ENCODE measurements around the gene NHSL2.
A peak's percentile ranks its signal among the peaks of the same experiment; 100 is the strongest.
"Not testable (repeated sequence)": the region's sequence is repeated elsewhere in the genome, so short reads cannot be mapped to it uniquely, and the experiment has no call there.

The NHSL2 gene

DNA sequence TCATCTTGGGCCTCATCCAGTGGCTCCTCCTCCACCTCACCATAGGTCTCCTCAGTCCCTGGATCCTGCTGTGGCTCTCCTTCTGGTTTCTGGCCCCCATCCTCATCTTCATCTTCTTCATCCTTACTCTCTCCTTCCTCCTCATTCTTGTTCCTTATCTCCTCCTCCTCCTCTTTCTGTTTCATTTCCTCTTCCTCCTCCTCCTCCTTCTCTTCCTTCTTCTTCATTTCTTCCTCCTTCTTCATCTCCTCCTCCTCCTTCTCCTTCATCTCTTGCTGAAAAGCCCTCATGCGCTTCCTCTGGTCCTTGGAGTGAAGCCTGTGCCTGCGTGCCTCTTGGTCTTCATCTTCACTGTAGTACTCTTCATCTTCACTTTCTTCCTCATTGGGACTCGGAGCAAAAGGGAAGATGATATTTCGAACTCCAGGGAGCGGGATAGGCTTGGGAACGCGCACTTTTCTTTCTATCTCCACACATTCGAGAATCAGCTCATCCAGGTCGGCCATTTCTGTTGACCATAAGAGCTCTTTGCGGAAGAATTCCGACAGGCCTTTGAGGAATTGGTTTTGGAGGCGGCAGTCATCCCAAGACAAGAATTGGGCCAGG, 219.6 kb downstream of the NHSL2 start:
- no peak for DNase-seq (ENCODE audit: low spot score)

DNA sequence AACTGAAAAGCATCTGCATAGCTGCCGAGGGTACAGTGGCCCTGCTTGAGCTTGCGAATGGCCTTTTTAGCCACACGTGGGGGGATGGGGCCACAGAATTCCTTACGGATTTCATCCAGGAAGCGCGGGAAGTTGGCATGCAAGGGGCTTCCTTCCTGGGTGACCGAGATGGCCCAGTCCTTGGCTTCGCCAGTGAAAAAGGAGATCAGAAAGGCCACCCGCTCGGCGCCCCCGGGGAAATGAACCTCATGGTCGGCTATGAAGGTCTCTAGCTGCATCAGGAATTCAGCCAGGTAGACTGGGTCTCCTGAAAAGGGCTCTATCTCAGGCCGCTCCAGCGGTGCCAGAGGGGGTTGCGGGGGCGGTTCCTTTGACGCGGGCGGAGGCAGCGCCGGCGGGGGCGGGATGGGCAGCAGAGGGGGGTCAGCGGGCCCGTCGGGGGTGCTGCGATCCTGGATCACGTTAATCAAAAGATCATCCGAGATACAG, 220.2 kb downstream of the NHSL2 start:
- DNase-seq (ENCODE audit: low spot score): no peak

DNA sequence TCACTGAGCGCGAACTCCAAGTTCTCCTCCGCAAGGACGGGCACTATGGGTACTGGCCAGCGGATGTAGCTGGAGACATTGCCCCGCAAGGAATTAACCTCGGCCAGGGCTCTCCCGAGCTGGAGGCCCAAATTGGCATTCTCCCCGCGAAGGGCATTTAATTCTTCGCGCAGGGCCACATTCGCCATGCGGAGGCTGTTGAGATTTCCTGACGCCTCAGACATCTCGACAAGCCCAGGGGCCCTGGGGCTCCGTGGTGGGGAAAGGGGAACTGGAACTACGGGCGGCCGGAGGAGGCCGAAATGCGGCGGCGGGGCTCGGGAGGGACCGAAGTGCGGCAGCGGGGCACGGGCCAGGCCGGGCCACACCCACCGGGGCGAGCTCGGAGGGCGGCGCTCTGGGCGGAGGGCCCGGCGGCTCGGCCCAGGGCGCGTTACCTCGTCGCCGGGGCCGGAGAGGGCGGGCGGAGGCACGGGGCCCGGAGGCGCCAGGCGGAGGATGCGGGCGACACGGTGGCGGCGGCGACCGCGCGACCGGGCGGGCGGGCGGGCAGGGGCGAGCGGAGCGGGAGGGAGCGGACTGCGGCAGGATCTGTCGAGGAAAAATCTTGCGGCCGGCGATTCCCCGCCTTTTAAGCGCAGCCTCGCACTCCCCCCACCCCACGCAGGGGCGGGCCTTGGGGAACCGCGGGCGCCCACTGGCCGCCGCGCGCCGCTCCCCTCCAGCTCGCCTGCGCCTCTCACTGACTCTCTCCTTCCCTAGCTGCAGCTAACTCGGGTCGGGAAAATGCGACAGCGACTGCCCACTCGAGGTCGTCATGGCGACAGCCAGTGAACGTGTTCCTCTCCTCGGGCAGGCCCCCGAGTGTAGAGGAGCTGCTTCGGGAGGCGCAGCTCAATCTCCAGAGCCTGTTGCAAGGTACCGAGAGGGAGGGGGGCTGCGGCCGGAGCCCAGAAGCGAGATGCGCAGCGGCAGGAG, 221.0 kb downstream of the NHSL2 start, which contains the start of gene RTL5:
Gene RTL5, minus strand, starts transcription at position 599 of the 978 bp plus-strand sequence.
- DNase-seq (ENCODE audit: low spot score): peak; percentile 85

DNA sequence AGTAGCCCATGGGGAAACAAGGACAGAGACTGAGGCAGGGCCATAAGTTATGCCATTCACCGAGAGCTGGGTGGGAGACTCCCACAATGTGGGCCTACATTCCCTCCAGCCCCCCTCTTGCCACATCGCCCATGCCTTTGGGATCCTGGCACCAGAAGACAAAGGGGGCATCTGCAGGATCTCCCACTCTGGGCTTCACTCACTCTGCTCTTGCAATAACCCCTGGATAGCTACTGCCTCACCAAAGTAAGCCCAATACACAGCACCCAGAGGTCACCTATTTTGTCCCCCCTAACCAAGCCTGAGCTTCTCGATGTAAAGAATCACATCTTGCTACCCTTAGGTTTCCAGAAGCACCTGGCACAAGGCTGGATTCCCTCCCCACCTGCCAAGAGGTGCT, 221.8 kb downstream of the NHSL2 start:
- no peak for DNase-seq (ENCODE audit: low spot score)

DNA sequence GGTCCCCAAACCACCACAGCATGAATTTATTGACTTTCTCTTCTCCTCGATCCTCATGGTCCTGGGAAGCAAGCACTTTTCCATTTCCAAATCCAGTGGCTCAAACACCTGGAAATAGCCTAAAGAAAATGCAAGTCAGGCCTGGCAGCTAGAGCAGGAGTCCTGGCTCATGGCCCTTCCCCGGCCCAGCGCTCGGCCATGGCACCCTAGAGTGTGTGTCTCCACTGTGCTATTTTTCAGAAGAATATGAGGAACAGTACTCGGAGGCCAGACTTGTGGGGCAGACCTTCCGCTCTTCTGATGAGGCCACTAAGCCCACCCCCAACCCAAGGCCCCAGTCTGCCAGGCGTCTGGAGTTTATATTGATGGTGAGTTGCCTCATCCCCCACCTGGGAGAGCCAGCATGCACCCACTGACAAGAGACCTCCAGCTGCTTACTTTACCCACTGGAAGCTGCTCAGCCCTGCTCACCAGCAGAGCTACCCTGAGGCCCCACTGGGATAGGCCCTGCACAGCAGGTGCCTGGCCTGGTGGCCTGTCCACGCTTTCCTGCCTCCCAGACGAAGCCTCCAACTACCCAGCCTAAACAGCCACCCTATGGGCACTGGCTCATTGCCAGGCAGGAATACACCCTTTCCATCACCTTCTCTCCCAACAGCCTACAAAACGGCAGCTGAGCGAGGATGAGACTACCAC, 223.4 kb downstream of the NHSL2 start:
- no peak for DNase-seq (ENCODE audit: low spot score)

DNA sequence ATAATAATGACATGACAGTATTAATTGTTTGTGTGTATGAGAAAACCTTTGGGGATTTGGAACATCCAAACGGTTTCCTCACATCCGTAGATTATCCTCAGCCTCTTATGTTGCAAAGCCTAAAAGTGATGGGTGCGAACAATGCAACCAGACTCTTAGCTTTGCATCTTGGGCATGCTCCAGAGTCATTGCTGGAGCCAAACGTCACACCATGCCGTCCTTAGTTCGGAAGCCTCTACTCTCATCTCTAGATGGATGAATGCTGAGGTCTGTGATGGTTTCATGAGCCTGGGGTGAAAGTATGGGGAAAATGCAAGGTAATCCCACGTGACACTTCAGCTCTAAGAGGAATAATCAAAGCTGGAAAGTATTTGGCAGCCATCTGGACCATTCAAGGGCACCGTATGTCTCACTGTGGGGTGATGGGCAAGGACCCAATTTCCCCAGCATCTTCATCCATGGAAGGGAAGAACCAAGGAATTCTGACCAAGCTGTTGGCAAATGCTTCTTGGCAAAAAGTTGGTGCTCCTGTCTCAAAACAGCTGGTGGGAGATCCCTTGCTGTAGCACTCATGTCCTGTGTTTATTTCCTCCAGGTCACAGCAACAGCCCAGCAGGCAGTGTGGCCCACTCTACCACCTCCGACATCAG, 227.3 kb downstream of the NHSL2 start:
- no peak for DNase-seq (ENCODE audit: low spot score)

DNA sequence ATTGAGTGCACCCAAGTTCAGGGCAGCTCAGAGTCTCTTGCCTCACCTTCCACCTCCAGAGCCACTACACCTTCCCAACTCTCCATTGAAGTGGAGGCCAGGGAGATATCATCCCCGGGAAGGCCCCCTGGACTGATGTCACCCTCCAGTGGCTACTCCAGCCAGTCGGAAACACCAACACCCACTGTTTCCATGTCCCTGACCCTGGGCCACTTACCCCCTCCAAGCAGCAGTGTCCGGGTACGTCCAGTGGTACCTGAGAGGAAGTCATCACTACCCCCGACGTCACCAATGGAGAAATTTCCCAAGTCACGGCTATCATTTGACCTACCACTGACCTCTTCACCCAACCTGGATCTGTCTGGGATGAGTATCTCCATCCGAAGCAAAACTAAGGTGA, 228.9 kb downstream of the NHSL2 start:
- DNase-seq (ENCODE audit: low spot score): no peak

DNA sequence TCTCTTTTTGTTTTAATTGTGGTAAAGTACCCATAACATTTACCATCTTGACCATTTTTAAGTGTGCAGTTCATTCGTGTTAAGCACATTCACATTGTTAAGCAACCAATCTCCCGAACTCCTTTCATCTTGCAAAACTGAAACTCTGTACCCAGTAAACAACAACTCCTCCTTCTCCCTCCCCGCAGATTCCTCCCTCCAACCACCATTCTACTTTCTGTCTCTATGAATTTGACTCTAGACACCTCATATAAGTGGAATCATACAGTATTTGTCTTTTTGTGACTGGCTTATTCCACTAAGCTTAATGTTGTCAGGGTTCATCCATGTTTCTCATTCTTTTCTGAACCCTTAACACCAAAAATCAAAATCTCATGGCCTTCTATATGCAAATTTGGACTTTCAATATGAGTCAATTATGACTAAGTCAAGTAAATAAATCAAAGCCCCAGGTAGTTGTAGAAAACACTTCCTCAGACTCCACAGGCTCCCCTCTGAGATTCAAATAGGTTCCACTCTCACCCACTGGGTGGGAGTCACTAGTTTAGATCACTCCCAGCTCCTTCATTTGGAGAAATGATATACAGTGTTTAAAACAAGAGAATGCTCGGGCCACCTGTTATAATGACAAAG, 230.8 kb downstream of the NHSL2 start:
- DNase-seq (ENCODE audit: low spot score): no peak

DNA sequence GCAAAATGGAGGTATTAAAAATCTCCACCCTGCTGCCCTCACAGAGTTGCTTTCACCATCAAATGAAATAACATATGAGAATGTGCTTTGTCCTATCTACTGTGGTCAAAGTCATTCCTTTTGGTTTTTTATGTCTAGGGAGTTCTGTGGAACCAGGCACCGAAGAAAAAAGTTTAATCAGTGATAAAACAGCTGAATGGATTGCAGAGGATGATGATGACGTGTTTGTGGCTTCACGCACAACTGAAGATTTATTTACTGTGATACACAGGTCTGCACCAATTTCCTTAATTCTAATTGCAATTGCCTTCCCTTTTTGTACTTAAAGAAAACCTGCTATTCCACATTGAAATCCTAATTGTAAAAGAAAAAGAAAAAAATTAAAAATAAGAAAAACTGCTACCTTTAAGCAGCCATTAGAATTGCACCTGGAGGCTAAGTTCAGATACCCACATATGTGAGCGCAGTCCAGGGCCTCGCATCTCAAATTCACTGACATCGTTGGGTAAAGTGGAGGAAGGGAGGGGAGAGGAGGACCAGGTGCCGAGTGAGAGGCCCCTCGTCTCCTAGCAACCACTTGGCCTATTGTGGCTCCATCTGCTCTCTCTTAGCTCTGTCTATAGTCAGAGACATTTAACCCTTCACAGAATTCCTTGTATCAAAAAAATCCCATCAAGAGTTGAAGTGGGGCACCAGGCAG, 231.6 kb downstream of the NHSL2 start:
- no peak for DNase-seq (ENCODE audit: low spot score)

DNA sequence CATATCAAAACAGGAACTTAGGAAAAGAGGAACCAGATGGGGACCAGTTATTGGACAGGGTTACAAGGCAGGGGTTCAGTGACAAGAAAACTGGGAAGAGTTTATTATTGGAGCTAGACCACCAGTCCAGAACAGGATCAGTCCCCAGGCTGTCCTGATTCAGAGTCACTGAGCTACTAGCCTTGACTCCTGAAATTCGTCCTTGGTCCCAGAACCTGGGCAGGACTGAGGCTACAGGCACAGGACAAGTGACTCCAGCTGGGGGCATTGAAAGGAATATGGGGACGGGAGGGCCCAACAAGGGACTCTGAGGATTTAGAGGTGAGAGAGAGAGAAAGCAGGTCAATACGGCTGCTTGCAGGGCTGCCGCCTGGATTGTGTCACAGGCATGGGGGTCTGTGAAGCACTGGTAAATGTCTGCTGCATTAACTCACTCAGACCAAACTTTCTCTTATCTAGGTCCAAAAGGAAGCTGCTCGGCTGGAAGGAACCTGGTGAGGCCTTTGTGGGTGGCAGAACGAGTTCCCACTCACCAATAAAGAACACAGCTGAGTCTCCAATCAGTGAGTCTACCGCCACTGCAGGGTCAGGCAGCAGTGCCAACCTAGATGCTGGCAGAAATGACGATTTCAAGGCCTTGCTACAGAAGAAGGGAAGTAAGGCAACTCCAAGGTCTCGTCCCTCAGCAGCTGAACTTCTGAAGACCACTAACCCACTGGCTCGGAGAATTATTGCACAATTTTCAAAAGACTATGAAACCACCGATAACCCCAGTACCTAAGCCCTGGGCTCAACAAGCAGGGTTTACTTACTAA, 232.4 kb downstream of the NHSL2 start:
- no peak for DNase-seq (ENCODE audit: low spot score)

DNA sequence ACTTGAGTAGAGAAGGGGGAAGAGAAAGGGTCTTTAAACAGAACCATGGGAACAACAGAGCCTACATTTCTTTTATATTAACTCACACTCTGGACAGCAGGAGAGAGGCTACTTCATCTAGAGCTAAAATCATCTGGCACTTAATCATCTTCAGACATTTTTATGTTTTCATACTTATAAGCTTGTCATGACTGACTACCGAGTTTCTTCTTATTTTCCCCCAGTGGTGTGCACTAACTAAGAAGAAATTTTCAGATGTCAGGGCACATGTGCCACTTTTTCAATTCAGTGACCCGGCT, 232.9 kb downstream of the NHSL2 start:
- no peak for DNase-seq (ENCODE audit: low spot score)

DNA sequence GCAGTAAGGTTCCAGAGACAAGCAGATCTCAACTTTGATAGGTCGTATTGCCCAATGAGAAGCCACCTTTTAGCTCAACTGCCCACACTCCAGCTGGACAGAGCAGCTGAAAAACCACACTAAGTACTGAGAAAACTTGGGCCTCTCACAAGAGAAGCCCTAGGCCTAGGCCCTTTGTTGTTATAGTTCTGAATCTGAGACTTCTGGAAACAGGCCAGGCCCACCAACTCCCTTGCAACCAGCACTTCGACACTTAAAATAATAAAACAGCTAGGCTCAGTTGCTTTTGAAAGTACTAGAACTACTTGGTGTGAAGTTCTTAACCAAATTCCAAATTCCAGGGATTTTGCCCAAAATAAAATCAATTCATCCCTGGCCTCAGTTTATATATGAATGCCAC, 234.5 kb downstream of the NHSL2 start:
- no peak for DNase-seq (ENCODE audit: low spot score)

DNA sequence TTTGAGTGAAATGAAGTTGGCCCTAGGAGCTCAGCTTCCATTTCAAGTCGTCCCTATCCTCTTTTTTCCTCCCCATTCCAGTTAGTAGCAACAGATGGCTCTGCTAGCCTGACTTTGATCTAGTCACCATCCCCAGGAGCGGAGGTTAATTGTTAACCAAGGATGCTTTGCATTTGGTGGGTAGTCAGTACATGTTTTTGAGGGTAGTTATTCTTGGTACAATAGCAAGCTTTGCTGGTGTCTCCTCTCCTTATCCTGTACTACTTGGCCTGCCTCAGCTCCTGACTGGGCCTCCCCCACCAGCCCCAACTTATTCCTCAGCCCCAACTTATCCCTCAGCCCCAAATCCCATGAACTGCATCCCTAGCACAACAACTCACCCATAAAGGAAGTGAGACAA, 235.9 kb downstream of the NHSL2 start:
- no peak for DNase-seq (ENCODE audit: low spot score)

DNA sequence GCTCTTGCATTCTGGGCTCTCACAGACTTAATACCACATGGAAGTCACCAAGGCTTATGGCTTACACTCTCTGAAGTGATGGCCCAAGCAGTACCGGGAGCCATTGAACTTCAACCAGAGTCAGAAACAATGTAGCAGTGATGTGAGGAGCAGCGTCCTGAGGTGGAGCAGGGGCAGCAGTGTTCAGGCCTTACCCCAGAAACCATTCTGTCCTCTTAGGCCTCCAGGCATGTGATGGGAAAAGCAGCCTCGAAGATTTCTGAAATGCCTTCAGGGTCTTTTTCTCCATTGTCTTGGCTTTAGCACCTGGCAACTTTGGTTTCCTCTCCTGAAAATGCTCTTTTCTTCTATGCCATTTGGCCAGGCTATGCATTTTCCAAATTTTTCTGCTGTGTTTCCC, 248.1 kb downstream of the NHSL2 start:
- no peak for DNase-seq (ENCODE audit: low spot score)

DNA sequence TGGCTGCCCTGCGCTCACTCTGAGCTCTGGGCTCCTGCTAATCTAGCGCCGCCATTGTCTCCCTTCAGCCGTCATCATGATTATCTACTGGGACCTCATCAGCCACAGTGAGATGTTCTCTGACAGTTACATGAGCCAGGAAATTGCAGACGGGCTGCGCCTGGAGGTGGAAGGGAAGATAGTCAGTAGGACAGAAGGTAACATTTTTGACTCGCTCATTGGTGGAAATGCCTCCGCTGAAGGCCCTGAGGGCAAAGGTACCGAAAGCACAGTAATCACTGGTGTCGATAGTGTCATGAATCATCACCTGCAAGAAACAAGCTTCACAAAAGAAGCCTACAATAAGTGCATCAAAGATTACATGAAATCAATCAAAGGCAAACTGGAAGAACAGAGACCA, 249.1 kb downstream of the NHSL2 start:
- no peak for DNase-seq (ENCODE audit: low spot score)

DNA sequence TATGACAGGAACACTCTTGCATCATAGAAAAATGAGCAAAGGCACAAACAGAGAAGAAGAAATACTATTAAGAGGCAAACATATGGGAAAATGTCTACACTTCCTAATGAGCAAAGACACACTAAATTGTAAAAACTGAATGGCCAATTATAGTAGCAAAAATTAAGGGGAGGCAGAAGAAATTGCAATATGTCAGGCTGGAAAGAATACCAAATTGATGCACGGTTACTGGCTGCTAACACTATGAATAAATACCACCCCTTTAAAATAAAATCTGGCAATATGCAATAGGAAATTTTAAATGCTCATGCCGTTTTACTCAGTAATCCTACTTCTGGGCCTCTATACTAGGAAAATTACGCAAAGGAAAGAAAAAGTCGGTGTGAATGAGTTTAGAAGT, 254.9 kb downstream of the NHSL2 start:
- DNase-seq (ENCODE audit: low spot score): no peak

DNA sequence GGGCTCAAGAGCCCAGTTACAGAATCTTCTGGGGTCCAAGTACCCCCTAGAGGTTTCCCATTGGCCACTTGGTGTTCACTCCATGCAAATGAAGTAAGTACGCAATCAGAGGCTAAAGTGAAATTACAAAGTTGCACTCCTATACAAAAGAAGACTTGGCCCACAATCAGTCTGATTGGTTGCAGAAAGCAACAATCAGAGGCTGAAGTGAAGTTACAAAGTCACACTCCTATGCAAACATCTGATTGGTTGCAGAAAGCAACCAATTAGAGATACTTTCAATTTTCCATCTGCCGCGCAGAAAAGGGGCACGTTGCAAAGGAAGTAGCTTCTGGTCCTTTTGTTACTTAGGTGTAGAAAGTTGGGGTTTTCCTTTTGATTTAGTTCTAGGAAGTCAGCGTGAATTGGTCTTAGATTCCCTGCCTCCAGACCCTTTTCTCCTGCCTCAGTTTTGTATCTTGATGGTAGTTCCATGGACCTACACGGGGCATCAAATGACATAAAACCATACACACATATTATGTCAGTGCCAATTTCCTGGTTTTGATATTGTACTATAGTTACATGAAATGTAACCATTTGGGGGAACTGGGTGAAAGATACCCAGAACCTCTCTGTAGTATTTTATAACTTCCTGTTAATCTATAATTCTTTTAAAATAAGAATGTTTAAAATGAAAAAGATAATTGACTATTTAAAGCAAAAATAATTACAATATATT, 258.5 kb downstream of the NHSL2 start:
- no peak for DNase-seq (ENCODE audit: low spot score)

DNA sequence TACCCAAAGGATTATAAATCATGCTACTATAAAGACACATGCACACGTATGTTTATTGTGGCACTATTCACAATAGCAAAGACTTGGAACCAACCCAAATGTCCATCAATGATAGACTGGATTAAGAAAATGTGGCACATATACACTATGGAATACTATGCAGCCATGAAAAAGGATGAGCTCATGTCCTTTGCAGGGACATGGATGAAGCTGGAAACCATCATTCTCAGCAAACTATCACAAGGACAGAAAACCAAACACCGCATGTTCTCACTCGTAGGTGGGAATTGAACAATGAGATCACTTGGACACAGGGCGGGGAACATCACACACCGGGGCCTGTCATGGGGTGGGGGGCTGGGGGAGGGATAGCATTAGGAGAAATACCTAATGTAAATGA, 265.6 kb downstream of the NHSL2 start:
- not testable (repeated sequence) for DNase-seq (ENCODE audit: low spot score)

DNA sequence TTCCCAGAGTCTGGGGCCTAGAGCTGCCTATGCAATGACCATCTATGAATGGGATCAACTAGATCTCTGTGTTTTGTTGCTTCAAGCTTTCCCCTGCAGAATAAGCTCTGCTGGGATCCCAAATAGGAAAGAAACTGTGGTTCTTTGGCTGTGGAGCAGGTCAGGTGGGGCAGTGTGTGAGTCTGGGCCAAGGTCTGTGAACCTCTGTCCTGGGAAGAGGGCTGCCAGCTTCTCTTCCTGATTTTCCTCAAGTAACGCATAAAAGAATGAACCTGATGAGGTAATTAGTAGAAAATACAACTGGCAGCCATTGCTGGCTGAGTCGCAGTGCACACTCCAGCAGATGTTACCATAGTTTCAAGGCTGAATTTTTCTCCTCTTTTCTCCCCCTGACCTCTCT, 266.3 kb downstream of the NHSL2 start:
- no peak for DNase-seq (ENCODE audit: low spot score)

DNA sequence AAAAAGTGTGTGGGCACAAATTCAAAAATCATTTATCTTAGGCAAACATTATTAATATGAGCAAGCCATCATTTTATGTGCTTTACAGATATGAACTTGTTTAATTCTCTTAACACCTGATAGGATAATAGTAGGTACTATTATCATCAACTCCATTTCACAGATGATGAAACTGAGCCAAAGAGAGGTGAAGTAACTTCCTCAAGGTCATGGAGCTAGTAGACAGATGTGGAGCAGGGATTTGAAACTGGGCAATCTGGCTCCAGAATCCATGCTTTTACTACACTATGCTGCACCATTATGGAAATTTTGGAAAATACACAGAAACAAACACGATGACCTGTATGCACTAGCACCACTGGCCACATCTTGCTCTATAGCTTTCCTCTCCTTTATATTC, 269.9 kb downstream of the NHSL2 start:
- no peak for DNase-seq (ENCODE audit: low spot score)

All from AG08395 (cell line).